WTC11 (cell line): ENCODE measurements around the gene RPN1. TPM values are rescaled to one million over a fixed set of nuclear protein-coding genes. Genes with fewer than 3 reads are reported as not detected.

Experiments used
- ATAC-seq: fragments of 200-7000 bp; cut with Tn5 transposase; 2 replicates; pipeline ENCODE4 v1.10.0; 2021; ENCODE audit warnings: mild to moderate bottlenecking, moderate library complexity
- CTCF ChIA-PET: fragments of 300-600 bp; sonication (Branson Sonifier 250); formaldehyde crosslinking; loops from one replicate; lab custom pipeline; 2021; ENCODE audit warnings: antibody characterized with exemption; lab: Charles Lee
- POLR2A ChIA-PET: fragments of 350-600 bp; sonication (Branson Sonifier 250); formaldehyde crosslinking; loops from one replicate; lab custom pipeline; 2021; ENCODE audit warnings: antibody characterized with exemption; lab: Charles Lee
- DNase-seq: peaks from one replicate; pipeline ENCODE4 v3.0.0; 2021; ENCODE audit warnings: low spot score
- H3K27ac Mint-ChIP-seq: 2 replicates; pipeline ENCODE4 v1.8.0; 2021; ENCODE audit warnings: mixed read lengths
- H3K27me3 Mint-ChIP-seq: 2 replicates; pipeline ENCODE4 v1.8.0; 2021; ENCODE audit warnings: low read depth, mild to moderate bottlenecking, moderate library complexity, mixed read lengths
- H3K36me3 Mint-ChIP-seq: 2 replicates; pipeline ENCODE4 v1.8.0; 2021; ENCODE audit warnings: mixed read lengths
- H3K4me1 Mint-ChIP-seq: 2 replicates; pipeline ENCODE4 v1.8.0; 2022; ENCODE audit warnings: mixed read lengths
- H3K4me3 Mint-ChIP-seq: 2 replicates; pipeline ENCODE4 v1.8.0; 2021; ENCODE audit warnings: mild to moderate bottlenecking, moderate library complexity, mixed read lengths
- H3K9me3 Mint-ChIP-seq: 2 replicates; pipeline ENCODE4 v1.8.0; 2021; ENCODE audit warnings: mixed read lengths
- ARID4B ChIP-seq: sonication (generic); formaldehyde crosslinking; IDR thresholded peaks from 2 replicates; pipeline ENCODE4 v1.8.0; 2023; ENCODE audit warnings: missing genetic modification reagents, mild to moderate bottlenecking, borderline replicate concordance
- ATF1 ChIP-seq: sonication (generic); formaldehyde crosslinking; IDR thresholded peaks from 2 replicates; pipeline ENCODE4 v1.8.1; 2023; ENCODE audit warnings: mild to moderate bottlenecking, moderate library complexity, missing genetic modification reagents
- EMX1 ChIP-seq: fragments of 250-450 bp; sonication (Bioruptor Pico); IDR thresholded peaks from 2 replicates; pipeline ENCODE4 v1.8.0; 2021; ENCODE audit warnings: mild to moderate bottlenecking
- NFE2L1 ChIP-seq: sonication (generic); formaldehyde crosslinking; IDR thresholded peaks from 2 replicates; pipeline ENCODE4 v1.8.1; 2023; ENCODE audit warnings: missing genetic modification reagents
- OVOL2 ChIP-seq: fragments of 250-450 bp; sonication (Bioruptor Pico); IDR thresholded peaks from 2 replicates; pipeline ENCODE4 v1.9.0; 2021; ENCODE audit warnings: mild to moderate bottlenecking, borderline replicate concordance
- SMAD3 ChIP-seq: sonication (generic); formaldehyde crosslinking; IDR thresholded peaks from 2 replicates; pipeline ENCODE4 v1.8.0; 2022; ENCODE audit warnings: missing genetic modification reagents, mild to moderate bottlenecking, borderline replicate concordance
- STAT6 ChIP-seq: sonication (generic); formaldehyde crosslinking; conservative IDR thresholded peaks from 2 replicates; pipeline ENCODE4 v1.8.1; 2023; ENCODE audit warnings: mild to moderate bottlenecking, low read depth, missing genetic modification reagents, moderate library complexity
- USF2 ChIP-seq: sonication (generic); formaldehyde crosslinking; IDR thresholded peaks from 2 replicates; pipeline ENCODE4 v1.8.1; 2023; ENCODE audit warnings: mild to moderate bottlenecking, missing genetic modification reagents, moderate library complexity
- ZBTB21 ChIP-seq: sonication (generic); formaldehyde crosslinking; IDR thresholded peaks from 2 replicates; pipeline ENCODE4 v1.8.1; 2023; ENCODE audit warnings: mild to moderate bottlenecking, missing genetic modification reagents, borderline replicate concordance
- ZNF138 ChIP-seq: sonication (generic); formaldehyde crosslinking; conservative IDR thresholded peaks from 2 replicates; pipeline ENCODE4 v1.8.1; 2022; ENCODE audit warnings: mild to moderate bottlenecking, moderate library complexity, missing genetic modification reagents
- total RNA-seq: library from RNA; stranded (reverse); gene quantifications from 3 replicates; pipeline ENCODE4 v1.2.3, GENCODE V29; 2021
- TF ChIP-seq, protein P1 (sequence below): sonication (generic); formaldehyde crosslinking; IDR thresholded peaks from 2 replicates; pipeline ENCODE4 v1.8.0; 2022; ENCODE audit warnings: mild to moderate bottlenecking, missing genetic modification reagents
- TF ChIP-seq, protein P2 (sequence below): sonication (generic); formaldehyde crosslinking; IDR thresholded peaks from 2 replicates; pipeline ENCODE4 v1.8.0; 2022; ENCODE audit warnings: mild to moderate bottlenecking, missing genetic modification reagents
- TF ChIP-seq, protein P3 (sequence below): sonication (generic); formaldehyde crosslinking; IDR thresholded peaks from 2 replicates; pipeline ENCODE4 v1.8.1; 2023; ENCODE audit warnings: mild to moderate bottlenecking, moderate library complexity, missing genetic modification reagents
- TF ChIP-seq, protein P4 (sequence below): sonication (generic); formaldehyde crosslinking; IDR thresholded peaks from 2 replicates; pipeline ENCODE4 v1.8.0; 2023; ENCODE audit warnings: missing genetic modification reagents
- TF ChIP-seq, protein P5 (sequence below): sonication (generic); formaldehyde crosslinking; IDR thresholded peaks from 2 replicates; pipeline ENCODE4 v1.8.1; 2022; ENCODE audit warnings: mild to moderate bottlenecking, missing genetic modification reagents, moderate library complexity, borderline replicate concordance

The RPN1 gene
- total RNA-seq, 1 experiment from 2014 or later = 160 TPM

GRCh38 chr3:128575777-128576176 is 74.8 kb downstream of the RPN1 start:
- ChIA-PET CTCF (interaction anchor here (1.1 to 2.0 kb wide), 2 partner anchors 9 to 33 kb away, joined by 4 to 7 read pairs; no protein-coding TSS in a partner anchor), POLR2A (no interaction called here)
- Mint-ChIP-seq H3K27ac (no peak overlapping the region), H3K9me3 (no peaks in the 10 kb centered on the region), H3K27me3 (no peaks in the 10 kb centered on the region; the same call in none of the 2 replicates), H3K4me3 (no peak overlapping the region), H3K36me3 (no peaks in the 10 kb centered on the region), H3K4me1 (peaks cover 5% of the 10 kb centered on the region; the same call in 1 of the 2 replicates)
- TF ChIP-seq ZBTB21 (no peak), OVOL2 (CRISPR knock-in tag) (no peak), NFE2L1 (no peak), EMX1 (no peak), SMAD3 (no peak), ATF1 (CRISPR knock-in tag) (no peak), ZNF138 (CRISPR knock-in tag) (no peak), USF2 (CRISPR knock-in tag) (no peak), STAT6 (CRISPR knock-in tag) (no peak), ARID4B (CRISPR knock-in tag) (no peak)
- TF ChIP-seq, protein P1, sequence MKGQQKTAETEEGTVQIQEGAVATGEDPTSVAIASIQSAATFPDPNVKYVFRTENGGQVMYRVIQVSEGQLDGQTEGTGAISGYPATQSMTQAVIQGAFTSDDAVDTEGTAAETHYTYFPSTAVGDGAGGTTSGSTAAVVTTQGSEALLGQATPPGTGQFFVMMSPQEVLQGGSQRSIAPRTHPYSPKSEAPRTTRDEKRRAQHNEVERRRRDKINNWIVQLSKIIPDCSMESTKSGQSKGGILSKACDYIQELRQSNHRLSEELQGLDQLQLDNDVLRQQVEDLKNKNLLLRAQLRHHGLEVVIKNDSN = no peak
- TF ChIP-seq, protein P2, sequence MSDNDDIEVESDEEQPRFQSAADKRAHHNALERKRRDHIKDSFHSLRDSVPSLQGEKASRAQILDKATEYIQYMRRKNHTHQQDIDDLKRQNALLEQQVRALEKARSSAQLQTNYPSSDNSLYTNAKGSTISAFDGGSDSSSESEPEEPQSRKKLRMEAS = no peak
- TF ChIP-seq, protein P3, sequence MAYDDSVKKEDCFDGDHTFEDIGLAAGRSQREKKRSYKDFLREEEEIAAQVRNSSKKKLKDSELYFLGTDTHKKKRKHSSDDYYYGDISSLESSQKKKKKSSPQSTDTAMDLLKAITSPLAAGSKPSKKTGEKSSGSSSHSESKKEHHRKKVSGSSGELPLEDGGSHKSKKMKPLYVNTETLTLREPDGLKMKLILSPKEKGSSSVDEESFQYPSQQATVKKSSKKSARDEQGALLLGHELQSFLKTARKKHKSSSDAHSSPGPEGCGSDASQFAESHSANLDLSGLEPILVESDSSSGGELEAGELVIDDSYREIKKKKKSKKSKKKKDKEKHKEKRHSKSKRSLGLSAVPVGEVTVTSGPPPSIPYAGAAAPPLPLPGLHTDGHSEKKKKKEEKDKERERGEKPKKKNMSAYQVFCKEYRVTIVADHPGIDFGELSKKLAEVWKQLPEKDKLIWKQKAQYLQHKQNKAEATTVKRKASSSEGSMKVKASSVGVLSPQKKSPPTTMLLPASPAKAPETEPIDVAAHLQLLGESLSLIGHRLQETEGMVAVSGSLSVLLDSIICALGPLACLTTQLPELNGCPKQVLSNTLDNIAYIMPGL = no peak
- TF ChIP-seq, protein P4, sequence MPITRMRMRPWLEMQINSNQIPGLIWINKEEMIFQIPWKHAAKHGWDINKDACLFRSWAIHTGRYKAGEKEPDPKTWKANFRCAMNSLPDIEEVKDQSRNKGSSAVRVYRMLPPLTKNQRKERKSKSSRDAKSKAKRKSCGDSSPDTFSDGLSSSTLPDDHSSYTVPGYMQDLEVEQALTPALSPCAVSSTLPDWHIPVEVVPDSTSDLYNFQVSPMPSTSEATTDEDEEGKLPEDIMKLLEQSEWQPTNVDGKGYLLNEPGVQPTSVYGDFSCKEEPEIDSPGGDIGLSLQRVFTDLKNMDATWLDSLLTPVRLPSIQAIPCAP (CRISPR knock-in tag) = no peak
- TF ChIP-seq, protein P5, sequence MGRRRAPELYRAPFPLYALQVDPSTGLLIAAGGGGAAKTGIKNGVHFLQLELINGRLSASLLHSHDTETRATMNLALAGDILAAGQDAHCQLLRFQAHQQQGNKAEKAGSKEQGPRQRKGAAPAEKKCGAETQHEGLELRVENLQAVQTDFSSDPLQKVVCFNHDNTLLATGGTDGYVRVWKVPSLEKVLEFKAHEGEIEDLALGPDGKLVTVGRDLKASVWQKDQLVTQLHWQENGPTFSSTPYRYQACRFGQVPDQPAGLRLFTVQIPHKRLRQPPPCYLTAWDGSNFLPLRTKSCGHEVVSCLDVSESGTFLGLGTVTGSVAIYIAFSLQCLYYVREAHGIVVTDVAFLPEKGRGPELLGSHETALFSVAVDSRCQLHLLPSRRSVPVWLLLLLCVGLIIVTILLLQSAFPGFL = no peak
- DNase-seq (no peak), ATAC-seq (no peak)
